Thymus (tissue), 11 donors: ENCODE results near the gene GABRB1. TPM values are rescaled to one million over a fixed set of nuclear protein-coding genes. Genes with fewer than 3 reads are reported as not detected.

ENCODE experiments used
- DNase-seq, 9 donors: peaks; one replicate each; pipeline ENCODE4 v3.0.0-alpha.2; 2013; ENCODE audit warnings: low spot score in 9 of 9, low read depth in 6 of 9, missing footprints in 1 of 9
- H3K27ac ChIP-seq, 2 donors: one replicate each; pipeline ENCODE4 v1.5.1; 2013; ENCODE audit warnings: control low read depth in 1 of 2, low read depth in 1 of 2, low read length in 1 of 2, mild to moderate bottlenecking in 1 of 2, moderate library complexity in 1 of 2
- H3K27me3 ChIP-seq, 2 donors: one replicate each; pipeline ENCODE4 v1.5.1; 2013; ENCODE audit warnings: low read length in 1 of 2; ENCODE audit not compliant: control insufficient read depth in 2 of 2, insufficient read depth in 1 of 2
- H3K36me3 ChIP-seq, 2 donors: one replicate each; pipeline ENCODE4 v1.5.1; 2013; ENCODE audit warnings: low read length in 1 of 2, mild to moderate bottlenecking in 1 of 2, moderate library complexity in 1 of 2; ENCODE audit not compliant: control insufficient read depth in 2 of 2, insufficient read depth in 2 of 2
- H3K4me1 ChIP-seq, 2 donors: one replicate each; pipeline ENCODE4 v1.5.1; 2013; ENCODE audit warnings: low read length in 2 of 2; ENCODE audit not compliant: control insufficient read depth in 2 of 2, insufficient read depth in 2 of 2
- H3K4me3 ChIP-seq, 2 donors: one replicate each; pipeline ENCODE4 v1.5.1; 2013; ENCODE audit warnings: low read length in 2 of 2, control low read depth in 1 of 2, mild to moderate bottlenecking in 1 of 2
- H3K9me3 ChIP-seq, 2 donors: one replicate each; pipeline ENCODE4 v1.5.1; 2013; ENCODE audit warnings: low read length in 1 of 2, mild to moderate bottlenecking in 1 of 2; ENCODE audit not compliant: control insufficient read depth in 2 of 2, insufficient read depth in 1 of 2
- WGBS: extraction: QIAGEN DNeasy Blood & Tissue Kit; methylation state at CpG from one replicate; pipeline ENCODE4 v1.1.7; 2013; 5-methylcytosine and 5-hydroxymethylcytosine counted together
- polyA plus RNA-seq: library from polyadenylated mRNA; stranded (reverse); fragments of 200-250 nt; gene quantifications from one replicate; pipeline ENCODE4 v1.2.3, GENCODE V29; 2013
- total RNA-seq: library from RNA; stranded (reverse); fragments of 120-200 nt; gene quantifications from one replicate; pipeline ENCODE4 v1.2.4, GENCODE V29; 2013
- donor health status: healthy.

The GABRB1 gene
- total and polyA plus RNA-seq, 2 donors: under 0.01 to 0.02 TPM

GRCh38 chr4:47312170-47312569 is 280.8 kb downstream of the GABRB1 start:
- Histone ChIP-seq H3K36me3 (no peaks in the 10 kb centered on the region), H3K9me3 (no peaks in the 10 kb centered on the region), H3K27ac (no peak overlapping the region), H3K27me3 (no peaks in the 10 kb centered on the region), H3K4me3 (no peak overlapping the region), H3K4me1 (no peaks in the 10 kb centered on the region)
- DNase-seq: no peak
- 94% methylated on average over 2 of the region's 2 CpGs for WGBS

- no peak for DNase-seq
- Histone ChIP-seq H3K4me1 (no peaks in the 10 kb centered on the region), H3K9me3 (no peaks in the 10 kb centered on the region), H3K36me3 (no peaks in the 10 kb centered on the region), H3K4me3 (no peak overlapping the region), H3K27ac (no peak overlapping the region), H3K27me3 (no peaks in the 10 kb centered on the region)
These were observed 282.0 kb downstream of the GABRB1 start for GRCh38 chr4:47313384-47313783.

- Histone ChIP-seq H3K27ac (no peak overlapping the region), H3K9me3 (no peaks in the 10 kb centered on the region), H3K4me3 (no peak overlapping the region), H3K27me3 (no peaks in the 10 kb centered on the region), H3K4me1 (no peaks in the 10 kb centered on the region), H3K36me3 (no peaks in the 10 kb centered on the region)
- no peak for DNase-seq
These were observed 284.0 kb downstream of the GABRB1 start for GRCh38 chr4:47315346-47315745.

GRCh38 chr4:47326025-47326424 is 294.7 kb downstream of the GABRB1 start:
- H3K27ac ChIP-seq: no peak overlapping the region
- WGBS: 93% methylated on average over 3 of the region's 3 CpGs
- DNase-seq: no peak
- no peak overlapping the region for H3K4me3 ChIP-seq
- no peaks in the 10 kb centered on the region for H3K27me3 ChIP-seq
- H3K4me1 ChIP-seq: no peaks in the 10 kb centered on the region
- H3K9me3 ChIP-seq: no peaks in the 10 kb centered on the region
- H3K36me3 ChIP-seq: no peaks in the 10 kb centered on the region

GRCh38 chr4:47330866-47331265 is 299.5 kb downstream of the GABRB1 start:
- H3K4me3 ChIP-seq: no peak overlapping the region
- H3K4me1 ChIP-seq: no peaks in the 10 kb centered on the region
- DNase-seq: no peak
- no peak overlapping the region for H3K27ac ChIP-seq
- H3K27me3 ChIP-seq: no peaks in the 10 kb centered on the region
- H3K9me3 ChIP-seq: no peaks in the 10 kb centered on the region
- H3K36me3 ChIP-seq: no peaks in the 10 kb centered on the region

- WGBS: 85% methylated on average over 3 of the region's 3 CpGs
- Histone ChIP-seq H3K9me3 (no peaks in the 10 kb centered on the region), H3K4me3 (no peak overlapping the region), H3K27ac (no peak overlapping the region), H3K36me3 (no peaks in the 10 kb centered on the region), H3K27me3 (no peaks in the 10 kb centered on the region), H3K4me1 (no peaks in the 10 kb centered on the region)
- no peak for DNase-seq
These were observed 303.3 kb downstream of the GABRB1 start for GRCh38 chr4:47334652-47335051.

- no peaks in the 10 kb centered on the region for H3K9me3 ChIP-seq
- H3K4me1 ChIP-seq: no peaks in the 10 kb centered on the region
- H3K27me3 ChIP-seq: no peaks in the 10 kb centered on the region
- no peak overlapping the region for H3K27ac ChIP-seq
- 93% methylated on average over 2 of the region's 2 CpGs for WGBS
- no peak overlapping the region for H3K4me3 ChIP-seq
- no peak for DNase-seq
- H3K36me3 ChIP-seq: no peaks in the 10 kb centered on the region
These were observed 306.5 kb downstream of the GABRB1 start for GRCh38 chr4:47337893-47338292.

- no peak overlapping the region for H3K27ac ChIP-seq
- no peak for DNase-seq
- H3K27me3 ChIP-seq: no peaks in the 10 kb centered on the region
- H3K9me3 ChIP-seq: no peaks in the 10 kb centered on the region
- WGBS: 96% methylated on average over 2 of the region's 2 CpGs
- no peaks in the 10 kb centered on the region for H3K36me3 ChIP-seq
- H3K4me1 ChIP-seq: no peaks in the 10 kb centered on the region
- H3K4me3 ChIP-seq: no peak overlapping the region
These were observed 309.5 kb downstream of the GABRB1 start for GRCh38 chr4:47340914-47341313.

GRCh38 chr4:47342796-47343195 is 311.4 kb downstream of the GABRB1 start:
- H3K27me3 ChIP-seq: no peaks in the 10 kb centered on the region
- 91% methylated on average over 4 of the region's 4 CpGs for WGBS
- H3K4me1 ChIP-seq: no peaks in the 10 kb centered on the region
- H3K36me3 ChIP-seq: no peaks in the 10 kb centered on the region
- no peak overlapping the region for H3K27ac ChIP-seq
- no peaks in the 10 kb centered on the region for H3K9me3 ChIP-seq
- no peak for DNase-seq
- no peak overlapping the region for H3K4me3 ChIP-seq

- no peaks in the 10 kb centered on the region for H3K9me3 ChIP-seq
- 95% methylated on average over 4 of the region's 4 CpGs for WGBS
These were observed 318.0 kb downstream of the GABRB1 start for GRCh38 chr4:47349326-47349725.

More at GRCh38 chr4:47349326-47349725, 318.0 kb downstream of the GABRB1 start:
- no peak for DNase-seq
- Histone ChIP-seq H3K27ac (no peak overlapping the region), H3K36me3 (no peaks in the 10 kb centered on the region), H3K27me3 (no peaks in the 10 kb centered on the region), H3K4me3 (no peak overlapping the region), H3K4me1 (no peaks in the 10 kb centered on the region)
